ENCODE measurements around the gene RASD2.

Gene RASD2

GRCh38 chr22:35563211-35563610 is 22.6 kb downstream of the RASD2 start:
- no peaks in the 10 kb centered on the region for H3K36me3 ChIP-seq (replicated peaks; ENCODE audit: low read depth, low read length)
- no peaks in the 10 kb centered on the region for H3K79me2 ChIP-seq (ENCODE audit: low read length)
- H3K9ac ChIP-seq (ENCODE audit: low read length): no peak overlapping the region
- H3K9me3 ChIP-seq (ENCODE audit: insufficient read depth, low read length): no peaks in the 10 kb centered on the region
- peaks cover 7% of the 10 kb centered on the region; the same call in 1 of the 2 replicates for H3K4me1 ChIP-seq (ENCODE audit: low read length)
- no peaks in the 10 kb centered on the region for H4K20me1 ChIP-seq (ENCODE audit: insufficient read depth, low read length)
- H3K27ac ChIP-seq (ENCODE audit: low read length): no peak overlapping the region
- TF ChIP-seq, protein P1, sequence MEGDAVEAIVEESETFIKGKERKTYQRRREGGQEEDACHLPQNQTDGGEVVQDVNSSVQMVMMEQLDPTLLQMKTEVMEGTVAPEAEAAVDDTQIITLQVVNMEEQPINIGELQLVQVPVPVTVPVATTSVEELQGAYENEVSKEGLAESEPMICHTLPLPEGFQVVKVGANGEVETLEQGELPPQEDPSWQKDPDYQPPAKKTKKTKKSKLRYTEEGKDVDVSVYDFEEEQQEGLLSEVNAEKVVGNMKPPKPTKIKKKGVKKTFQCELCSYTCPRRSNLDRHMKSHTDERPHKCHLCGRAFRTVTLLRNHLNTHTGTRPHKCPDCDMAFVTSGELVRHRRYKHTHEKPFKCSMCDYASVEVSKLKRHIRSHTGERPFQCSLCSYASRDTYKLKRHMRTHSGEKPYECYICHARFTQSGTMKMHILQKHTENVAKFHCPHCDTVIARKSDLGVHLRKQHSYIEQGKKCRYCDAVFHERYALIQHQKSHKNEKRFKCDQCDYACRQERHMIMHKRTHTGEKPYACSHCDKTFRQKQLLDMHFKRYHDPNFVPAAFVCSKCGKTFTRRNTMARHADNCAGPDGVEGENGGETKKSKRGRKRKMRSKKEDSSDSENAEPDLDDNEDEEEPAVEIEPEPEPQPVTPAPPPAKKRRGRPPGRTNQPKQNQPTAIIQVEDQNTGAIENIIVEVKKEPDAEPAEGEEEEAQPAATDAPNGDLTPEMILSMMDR (IDR thresholded peaks at IDR 0.05; ENCODE audit: low read depth, low read length): no peak
- no peak for TF ChIP-seq EZH2phosphoT487 (IDR thresholded peaks at IDR 0.05; ENCODE audit: low read depth)
- no peak overlapping the region for H3K4me2 ChIP-seq (ENCODE audit: low read length)
- H3K27me3 ChIP-seq (ENCODE audit: low read depth, low read length): peaks cover 50% of the 10 kb centered on the region
- H3K4me3 ChIP-seq (ENCODE audit: low read length): no peak overlapping the region
- no peak overlapping the region for H2AFZ ChIP-seq (ENCODE audit: low read depth, low read length)

- Histone ChIP-seq H3K27ac (ENCODE audit: low read length) (no peak overlapping the region), H3K4me2 (ENCODE audit: low read length) (no peak overlapping the region), H4K20me1 (ENCODE audit: insufficient read depth, low read length) (no peaks in the 10 kb centered on the region), H3K27me3 (ENCODE audit: low read depth, low read length) (peaks cover 54% of the 10 kb centered on the region), H3K9ac (ENCODE audit: low read length) (no peak overlapping the region), H3K9me3 (ENCODE audit: insufficient read depth, low read length) (no peaks in the 10 kb centered on the region), H3K36me3 (replicated peaks; ENCODE audit: low read depth, low read length) (no peaks in the 10 kb centered on the region), H3K79me2 (ENCODE audit: low read length) (no peaks in the 10 kb centered on the region), H2AFZ (ENCODE audit: low read depth, low read length) (no peak overlapping the region), H3K4me1 (ENCODE audit: low read length) (peaks cover 7% of the 10 kb centered on the region; the same call in 1 of the 2 replicates), H3K4me3 (ENCODE audit: low read length) (no peak overlapping the region)
- TF ChIP-seq, protein P1 (IDR thresholded peaks at IDR 0.05; ENCODE audit: low read depth, low read length): no peak
- TF ChIP-seq EZH2phosphoT487 (IDR thresholded peaks at IDR 0.05; ENCODE audit: low read depth): no peak
Measured at GRCh38 chr22:35564975-35565867, 24.6 kb downstream of the RASD2 start.

GRCh38 chr22:35567351-35568141 is 26.9 kb downstream of the RASD2 start:
- no peaks in the 10 kb centered on the region for H3K36me3 ChIP-seq (replicated peaks; ENCODE audit: low read depth, low read length)
- no peaks in the 10 kb centered on the region for H3K9me3 ChIP-seq (ENCODE audit: insufficient read depth, low read length)
- no peak overlapping the region for H3K4me2 ChIP-seq (ENCODE audit: low read length)
- H3K9ac ChIP-seq (ENCODE audit: low read length): no peak overlapping the region
- H3K27me3 ChIP-seq (ENCODE audit: low read depth, low read length): peaks cover 40% of the 10 kb centered on the region
- H3K27ac ChIP-seq (ENCODE audit: low read length): no peak overlapping the region
- TF ChIP-seq, protein P1 (IDR thresholded peaks at IDR 0.05; ENCODE audit: low read depth, low read length): no peak
- H3K79me2 ChIP-seq (ENCODE audit: low read length): no peaks in the 10 kb centered on the region
- peaks cover 7% of the 10 kb centered on the region; the same call in 1 of the 2 replicates for H3K4me1 ChIP-seq (ENCODE audit: low read length)
- H4K20me1 ChIP-seq (ENCODE audit: insufficient read depth, low read length): no peaks in the 10 kb centered on the region
- no peak overlapping the region for H2AFZ ChIP-seq (ENCODE audit: low read depth, low read length)
- H3K4me3 ChIP-seq (ENCODE audit: low read length): no peak overlapping the region

Measured in OCI-LY3 (cell line).